Measurements from ENCODE around the gene PATJ.
"Not testable (repeated sequence)": the region's sequence is repeated elsewhere in the genome, so short reads cannot be mapped to it uniquely, and the experiment has no call there.

Gene PATJ

DNA sequence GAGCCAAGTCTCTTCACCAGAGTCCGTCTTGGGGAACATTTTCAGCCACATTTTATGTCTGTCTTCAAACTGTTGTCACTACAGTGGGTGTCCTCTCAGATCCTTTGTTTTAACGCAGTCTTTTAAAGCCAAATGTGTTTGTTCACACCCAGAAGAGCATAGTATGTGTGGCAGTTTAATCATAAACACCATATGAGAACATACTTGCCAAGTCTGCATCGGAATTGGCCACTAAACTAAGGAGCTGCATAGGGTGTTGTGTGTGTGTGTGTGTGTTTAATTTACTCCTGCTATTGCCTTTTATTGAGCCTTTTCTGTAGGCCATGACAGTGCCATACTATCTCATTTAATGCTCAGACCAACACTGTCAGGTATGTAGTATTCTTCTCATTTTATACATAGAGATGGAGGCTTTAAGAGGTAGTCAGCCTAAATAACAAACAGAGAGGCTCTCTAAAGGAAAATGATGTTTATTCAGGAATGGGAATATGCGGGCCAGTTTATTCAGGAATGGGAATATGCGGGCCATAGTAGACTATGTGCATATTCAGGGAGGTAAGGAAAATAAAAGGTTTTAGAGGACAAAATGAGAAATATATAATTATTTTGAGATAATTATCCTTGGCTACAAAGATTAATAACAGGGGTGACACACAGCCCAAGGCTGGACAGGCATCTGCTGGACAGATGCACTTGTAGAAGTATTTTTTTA, 384.5 kb downstream of the PATJ start:
- no peak overlapping the region for H3K27ac ChIP-seq (ENCODE audit: low read depth, low read length)
- H3K36me3 ChIP-seq (ENCODE audit: insufficient read depth, low read length), result no peaks in the 10 kb centered on the region
- no peaks in the 10 kb centered on the region for H3K4me1 ChIP-seq (ENCODE audit: insufficient read depth, low read length)
- no peak overlapping the region for H3K9ac ChIP-seq (ENCODE audit: low read length)
- no peaks in the 10 kb centered on the region for H3K27me3 ChIP-seq (ENCODE audit: control insufficient read depth in 1 of 2, insufficient read depth in 2 of 2, low read length in 2 of 2)
- H3K4me3 ChIP-seq (ENCODE audit: low read depth in 1 of 2, low read length in 2 of 2), result no peak overlapping the region
- H3K9me3 ChIP-seq (ENCODE audit: low read length), result no peaks in the 10 kb centered on the region

DNA sequence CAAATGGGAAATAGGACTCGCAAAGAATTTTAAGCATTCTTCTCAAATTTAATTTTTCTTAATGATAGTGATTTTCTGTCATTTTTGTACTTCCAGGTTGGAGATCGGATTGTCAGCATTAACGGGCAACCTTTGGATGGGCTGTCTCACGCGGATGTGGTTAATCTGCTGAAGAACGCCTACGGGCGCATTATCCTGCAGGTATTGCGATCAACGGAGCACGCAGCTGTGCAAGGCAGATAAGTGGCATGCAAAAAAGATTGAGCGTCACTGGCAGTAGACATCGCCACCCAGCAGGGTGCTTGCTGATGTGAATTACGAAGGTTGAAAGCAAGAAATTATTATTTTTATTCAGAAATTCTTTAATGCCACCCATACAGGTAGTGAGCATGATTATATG, 386.5 kb downstream of the PATJ start:
- H3K4me3 ChIP-seq (ENCODE audit: low read depth in 1 of 2, low read length in 2 of 2), result no peak overlapping the region
- H3K36me3 ChIP-seq (ENCODE audit: insufficient read depth, low read length), result no peaks in the 10 kb centered on the region

DNA sequence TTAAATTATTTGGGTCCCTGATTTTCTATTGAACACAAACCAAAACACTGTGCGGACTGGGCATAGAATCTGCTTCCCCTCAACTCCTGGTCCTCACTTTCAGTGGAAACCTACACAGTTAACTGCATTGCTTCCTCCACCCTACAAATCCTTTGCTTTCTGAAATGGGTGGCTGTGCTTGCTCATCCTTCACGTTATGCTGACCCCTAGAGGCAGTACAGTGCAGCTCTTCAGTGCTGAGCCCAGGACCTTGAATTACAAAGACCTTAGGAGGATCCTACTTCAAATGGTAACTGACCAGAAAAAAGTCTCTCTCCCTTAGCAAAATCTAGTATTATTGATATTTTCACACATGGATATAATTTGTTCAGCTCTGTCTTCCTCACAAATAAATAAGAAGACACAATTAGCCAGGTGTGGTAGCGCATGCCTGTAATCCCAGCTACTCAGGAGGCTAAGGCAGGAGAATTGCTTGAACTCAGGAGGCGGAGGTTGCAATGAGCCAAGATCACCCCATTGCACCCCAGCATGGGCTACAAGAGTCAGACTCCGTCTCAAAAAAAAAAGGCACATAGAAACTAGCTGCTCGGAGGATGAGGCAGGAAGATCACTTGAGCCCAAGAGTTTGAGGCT, 388.9 kb downstream of the PATJ start:
- Histone ChIP-seq H3K9me3 (ENCODE audit: low read length) (no peaks in the 10 kb centered on the region), H3K27me3 (ENCODE audit: control insufficient read depth in 1 of 2, insufficient read depth in 2 of 2, low read length in 2 of 2) (no peaks in the 10 kb centered on the region), H3K27ac (ENCODE audit: low read depth, low read length) (no peak overlapping the region), H3K9ac (ENCODE audit: low read length) (no peak overlapping the region), H3K36me3 (ENCODE audit: insufficient read depth, low read length) (no peaks in the 10 kb centered on the region), H3K4me1 (ENCODE audit: insufficient read depth, low read length) (no peaks in the 10 kb centered on the region), H3K4me3 (ENCODE audit: low read depth in 1 of 2, low read length in 2 of 2) (no peak overlapping the region)

More for the DNA sequence above, 386.5 kb downstream of the PATJ start:
- H3K9me3 ChIP-seq (ENCODE audit: low read length), result no peaks in the 10 kb centered on the region
- no peak overlapping the region for H3K9ac ChIP-seq (ENCODE audit: low read length)
- no peaks in the 10 kb centered on the region for H3K27me3 ChIP-seq (ENCODE audit: control insufficient read depth in 1 of 2, insufficient read depth in 2 of 2, low read length in 2 of 2)
- H3K27ac ChIP-seq (ENCODE audit: low read depth, low read length), result no peak overlapping the region
- no peaks in the 10 kb centered on the region for H3K4me1 ChIP-seq (ENCODE audit: insufficient read depth, low read length)

DNA sequence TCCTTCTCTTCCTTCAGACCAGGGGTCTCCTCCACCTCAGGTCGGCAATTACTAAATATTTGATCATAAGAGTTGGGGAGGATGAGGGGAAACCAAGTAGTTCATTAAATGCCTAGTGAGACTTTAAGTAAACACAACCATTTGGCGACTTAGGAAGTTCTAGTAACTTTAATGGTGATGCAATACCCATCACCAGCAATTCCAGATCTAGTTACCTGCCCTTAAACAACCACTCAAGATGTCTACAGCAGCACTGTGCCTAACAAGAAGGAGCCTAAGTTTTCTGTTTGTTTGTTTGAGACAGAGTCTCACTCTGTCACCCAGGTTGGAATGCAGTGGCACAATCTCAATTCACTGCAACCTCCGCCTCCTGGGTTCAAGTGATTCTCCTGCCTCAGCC, 395.7 kb downstream of the PATJ start:
- no peaks in the 10 kb centered on the region for H3K27me3 ChIP-seq (ENCODE audit: control insufficient read depth in 1 of 2, insufficient read depth in 2 of 2, low read length in 2 of 2)
- no peak overlapping the region for H3K4me3 ChIP-seq (ENCODE audit: low read depth in 1 of 2, low read length in 2 of 2)
- no peaks in the 10 kb centered on the region for H3K36me3 ChIP-seq (ENCODE audit: insufficient read depth, low read length)
- no peak overlapping the region for H3K27ac ChIP-seq (ENCODE audit: low read depth, low read length)
- peaks cover 3% of the 10 kb centered on the region for H3K4me1 ChIP-seq (ENCODE audit: insufficient read depth, low read length)
- H3K9me3 ChIP-seq (ENCODE audit: low read length), result no peaks in the 10 kb centered on the region
- H3K9ac ChIP-seq (ENCODE audit: low read length), result no peak overlapping the region

DNA sequence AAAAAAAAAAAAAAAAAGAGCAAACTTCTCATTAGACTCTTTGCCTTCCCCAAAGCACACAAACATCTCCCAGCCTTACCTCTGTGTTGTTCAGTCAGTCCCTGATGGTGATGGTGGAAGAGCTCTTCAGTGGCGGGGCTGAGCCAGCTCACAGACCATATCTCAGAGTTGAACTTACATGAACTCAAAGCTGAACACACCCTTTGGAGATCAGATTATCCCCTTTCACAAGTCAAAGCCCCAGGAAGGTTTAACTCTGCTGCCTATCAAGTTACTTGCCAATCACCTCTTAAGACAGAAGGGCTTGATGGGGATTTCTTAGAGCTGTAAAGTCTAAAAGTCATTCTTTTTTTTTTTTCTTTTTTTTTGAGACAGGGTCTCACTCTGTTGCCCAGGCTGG, 397.1 kb downstream of the PATJ start:
- no peaks in the 10 kb centered on the region for H3K27me3 ChIP-seq (ENCODE audit: control insufficient read depth in 1 of 2, insufficient read depth in 2 of 2, low read length in 2 of 2)
- H3K4me1 ChIP-seq (ENCODE audit: insufficient read depth, low read length), result peaks cover 3% of the 10 kb centered on the region
- H3K4me3 ChIP-seq (ENCODE audit: low read depth in 1 of 2, low read length in 2 of 2), result no peak overlapping the region

DNA sequence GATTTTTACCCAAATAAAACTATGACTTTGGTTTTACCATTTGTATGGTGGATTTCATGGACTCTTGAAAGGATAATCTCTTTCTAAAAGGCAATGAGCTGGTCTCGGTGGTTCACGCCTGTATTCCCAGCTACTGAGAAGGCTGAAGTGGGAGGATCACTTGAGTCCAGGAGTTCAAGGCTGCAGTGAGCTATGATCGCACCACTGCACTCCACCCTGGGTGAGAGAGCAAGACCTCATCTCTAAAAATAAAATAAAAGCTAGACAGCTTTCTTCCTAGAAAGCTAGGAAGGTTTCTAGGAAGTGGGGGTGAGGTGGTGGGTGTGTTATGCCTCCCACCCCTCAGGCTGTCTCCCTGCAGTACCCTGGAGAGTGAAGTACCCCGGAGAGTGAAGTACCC, 398.4 kb downstream of the PATJ start:
- H3K27me3 ChIP-seq (ENCODE audit: control insufficient read depth in 1 of 2, insufficient read depth in 2 of 2, low read length in 2 of 2), result no peaks in the 10 kb centered on the region
- no peak overlapping the region for H3K9ac ChIP-seq (ENCODE audit: low read length)
- no peaks in the 10 kb centered on the region for H3K36me3 ChIP-seq (ENCODE audit: insufficient read depth, low read length)
- peaks cover 3% of the 10 kb centered on the region for H3K4me1 ChIP-seq (ENCODE audit: insufficient read depth, low read length)
- H3K4me3 ChIP-seq (ENCODE audit: low read depth in 1 of 2, low read length in 2 of 2), result no peak overlapping the region
- H3K9me3 ChIP-seq (ENCODE audit: low read length), result no peaks in the 10 kb centered on the region
- H3K27ac ChIP-seq (ENCODE audit: low read depth, low read length), result no peak overlapping the region

More for the DNA sequence above, 397.1 kb downstream of the PATJ start:
- H3K36me3 ChIP-seq (ENCODE audit: insufficient read depth, low read length), result no peaks in the 10 kb centered on the region
- no peak overlapping the region for H3K9ac ChIP-seq (ENCODE audit: low read length)
- H3K27ac ChIP-seq (ENCODE audit: low read depth, low read length), result no peak overlapping the region
- no peaks in the 10 kb centered on the region for H3K9me3 ChIP-seq (ENCODE audit: low read length)

DNA sequence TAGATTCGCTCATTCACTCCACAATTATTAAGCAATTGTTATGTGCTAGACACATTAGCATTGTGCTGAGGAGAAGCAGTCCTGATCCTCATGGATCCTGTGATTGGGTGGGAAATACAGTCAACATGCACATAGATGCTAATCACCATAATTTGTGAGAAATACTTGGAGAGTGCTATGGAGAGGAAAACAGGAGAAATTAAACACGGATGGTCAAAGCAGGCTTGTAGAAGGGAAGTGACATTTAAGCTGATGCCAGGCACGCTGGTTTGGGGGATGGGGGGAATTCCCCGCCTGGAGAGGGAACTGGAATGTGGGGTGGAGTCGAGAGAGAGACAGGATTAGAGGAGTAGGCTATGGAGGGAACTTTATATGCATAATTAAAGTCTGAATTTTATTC, 400.2 kb downstream of the PATJ start:
- H3K9ac ChIP-seq (ENCODE audit: low read length), result no peak overlapping the region
- H3K27ac ChIP-seq (ENCODE audit: low read depth, low read length), result no peak overlapping the region
- peaks cover 3% of the 10 kb centered on the region for H3K4me1 ChIP-seq (ENCODE audit: insufficient read depth, low read length)
- H3K27me3 ChIP-seq (ENCODE audit: control insufficient read depth in 1 of 2, insufficient read depth in 2 of 2, low read length in 2 of 2), result no peaks in the 10 kb centered on the region
- no peak overlapping the region for H3K4me3 ChIP-seq (ENCODE audit: low read depth in 1 of 2, low read length in 2 of 2)
- H3K36me3 ChIP-seq (ENCODE audit: insufficient read depth, low read length), result no peaks in the 10 kb centered on the region
- H3K9me3 ChIP-seq (ENCODE audit: low read length), result no peaks in the 10 kb centered on the region

DNA sequence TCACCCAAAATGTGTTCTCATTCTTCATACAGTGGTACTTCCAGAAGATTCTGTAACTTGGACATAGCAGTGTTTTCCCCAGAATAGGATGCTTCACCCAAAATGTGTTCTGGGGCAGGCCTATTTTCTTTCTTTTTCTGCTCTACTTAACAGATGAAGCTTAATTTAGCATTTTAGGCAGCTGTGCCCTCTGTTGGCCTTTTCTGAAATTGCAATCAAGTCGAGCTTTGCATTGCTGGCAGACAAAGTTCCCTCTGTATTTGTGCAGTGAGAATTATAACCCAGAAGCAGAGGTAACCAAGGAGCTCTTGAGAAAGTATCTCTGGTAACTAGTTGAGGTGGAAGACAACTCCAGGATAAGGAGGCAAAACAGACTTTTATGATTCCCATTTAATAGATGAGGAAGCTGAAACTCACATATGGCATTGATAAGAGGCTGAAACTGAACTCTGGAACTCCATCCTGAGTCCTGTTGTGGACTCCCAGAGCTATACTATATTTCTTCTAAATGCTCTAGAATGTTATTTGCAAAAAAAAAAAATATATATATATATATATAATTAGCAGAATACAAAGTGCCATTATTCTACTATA, 402.1 kb downstream of the PATJ start:
- no peak overlapping the region for H3K9ac ChIP-seq (ENCODE audit: low read length)
- peaks cover 5% of the 10 kb centered on the region for H3K36me3 ChIP-seq (ENCODE audit: insufficient read depth, low read length)
- peaks cover 3% of the 10 kb centered on the region for H3K4me1 ChIP-seq (ENCODE audit: insufficient read depth, low read length)
- no peaks in the 10 kb centered on the region for H3K9me3 ChIP-seq (ENCODE audit: low read length)
- no peak overlapping the region for H3K27ac ChIP-seq (ENCODE audit: low read depth, low read length)
- H3K4me3 ChIP-seq (ENCODE audit: low read depth in 1 of 2, low read length in 2 of 2), result no peak overlapping the region
- H3K27me3 ChIP-seq (ENCODE audit: control insufficient read depth in 1 of 2, insufficient read depth in 2 of 2, low read length in 2 of 2), result no peaks in the 10 kb centered on the region

DNA sequence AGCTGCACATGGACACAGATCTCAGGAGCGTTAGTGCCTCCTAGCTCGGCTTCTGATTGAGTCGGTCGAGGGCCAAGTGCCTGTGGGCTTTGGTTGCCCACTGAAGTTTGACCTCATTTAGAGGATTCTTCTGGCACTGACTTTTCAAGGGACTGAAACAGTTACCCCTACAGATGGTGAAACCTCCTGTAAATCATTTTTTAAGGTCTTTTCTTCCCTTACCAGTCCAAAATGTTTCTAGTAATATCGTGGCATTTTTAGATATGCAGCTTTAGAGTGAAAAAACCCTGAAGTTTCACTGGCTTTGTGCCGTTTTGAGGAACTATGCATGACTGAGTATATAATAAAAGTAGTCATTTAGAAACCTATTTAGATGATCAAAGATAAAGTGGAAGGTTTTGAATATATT, 417.7 kb downstream of the PATJ start:
- Histone ChIP-seq H3K27me3 (ENCODE audit: control insufficient read depth in 1 of 2, insufficient read depth in 2 of 2, low read length in 2 of 2) (no peaks in the 10 kb centered on the region), H3K36me3 (ENCODE audit: insufficient read depth, low read length) (no peaks in the 10 kb centered on the region), H3K4me3 (ENCODE audit: low read depth in 1 of 2, low read length in 2 of 2) (no peak overlapping the region), H3K9ac (ENCODE audit: low read length) (no peak overlapping the region), H3K9me3 (ENCODE audit: low read length) (no peaks in the 10 kb centered on the region), H3K27ac (ENCODE audit: low read depth, low read length) (no peak overlapping the region), H3K4me1 (ENCODE audit: insufficient read depth, low read length) (no peaks in the 10 kb centered on the region)

DNA sequence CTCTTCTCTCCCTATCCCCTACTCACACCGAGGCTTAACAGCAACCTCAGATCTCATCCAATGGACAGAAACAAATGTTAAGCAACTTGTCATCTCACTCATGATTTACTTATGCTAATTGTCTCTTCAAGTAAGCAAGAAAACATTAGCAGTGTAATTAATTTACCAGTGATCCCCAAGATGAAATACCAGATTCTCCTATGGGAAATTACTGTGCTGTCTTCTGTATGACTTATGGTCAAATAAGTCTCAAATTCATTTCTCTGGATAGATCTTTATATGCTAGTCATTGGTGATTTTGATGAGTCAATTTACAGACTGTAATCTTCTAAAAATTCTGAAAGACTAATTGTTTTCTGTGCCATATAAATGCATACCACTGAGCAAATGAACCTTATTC, 419.4 kb downstream of the PATJ start:
- no peak overlapping the region for H3K27ac ChIP-seq (ENCODE audit: low read depth, low read length)
- no peak overlapping the region for H3K9ac ChIP-seq (ENCODE audit: low read length)
- no peaks in the 10 kb centered on the region for H3K9me3 ChIP-seq (ENCODE audit: low read length)
- no peaks in the 10 kb centered on the region for H3K27me3 ChIP-seq (ENCODE audit: control insufficient read depth in 1 of 2, insufficient read depth in 2 of 2, low read length in 2 of 2)
- H3K4me1 ChIP-seq (ENCODE audit: insufficient read depth, low read length), result no peaks in the 10 kb centered on the region
- no peak overlapping the region for H3K4me3 ChIP-seq (ENCODE audit: low read depth in 1 of 2, low read length in 2 of 2)
- H3K36me3 ChIP-seq (ENCODE audit: insufficient read depth, low read length), result no peaks in the 10 kb centered on the region

DNA sequence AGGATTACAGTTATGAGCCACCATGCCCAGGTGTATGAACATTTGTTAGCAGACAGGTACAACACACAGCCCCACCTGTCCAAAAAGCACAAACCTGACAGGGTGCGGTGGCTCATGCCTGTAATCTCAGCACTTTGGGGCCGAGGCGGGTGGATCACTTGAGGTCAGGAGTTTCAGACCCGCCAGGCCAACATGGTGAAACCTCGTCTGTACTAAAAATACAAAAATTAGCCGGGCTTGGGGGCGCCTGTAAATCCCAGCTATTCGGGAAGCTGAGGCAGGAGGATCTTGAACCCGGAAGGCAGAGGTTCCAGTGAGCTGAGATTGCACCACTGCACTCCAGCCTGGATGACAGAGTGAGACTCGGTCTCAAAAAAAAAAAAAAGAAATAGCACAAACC, 428.1 kb downstream of the PATJ start:
- not testable (repeated sequence) for H3K36me3 ChIP-seq (ENCODE audit: insufficient read depth, low read length); H3K27me3 ChIP-seq (ENCODE audit: control insufficient read depth in 1 of 2, insufficient read depth in 2 of 2, low read length in 2 of 2); H3K4me3 ChIP-seq (ENCODE audit: low read depth in 1 of 2, low read length in 2 of 2); H3K27ac ChIP-seq (ENCODE audit: low read depth, low read length); H3K9ac ChIP-seq (ENCODE audit: low read length); H3K9me3 ChIP-seq (ENCODE audit: low read length); H3K4me1 ChIP-seq (ENCODE audit: insufficient read depth, low read length)

Measured in muscle layer of colon (tissue), 2 donors.